GM12873 (cell line): ENCODE results near the gene VPS8.

Source experiments
- CTCF ChIP-seq: IDR thresholded peaks from 2 replicates; pipeline ENCODE4 v1.5.1; 2012; ENCODE audit warnings: low read depth, mild to moderate bottlenecking, moderate library complexity, low read length, control low read depth; ENCODE audit not compliant: insufficient read depth; ENCODE audit errors: missing control alignments

The VPS8 gene

GRCh38 chr3:184807549-184807948 is 4.4 kb upstream of the VPS8 start:
- TF ChIP-seq CTCF = no peak

GRCh38 chr3:184808021-184808420 is 3.9 kb upstream of the VPS8 start:
- TF ChIP-seq CTCF = peak; percentile 32

- TF ChIP-seq CTCF = no peak
These were observed 1.8 kb upstream of the VPS8 start for GRCh38 chr3:184810146-184810545.

- TF ChIP-seq CTCF = no peak
These were observed 932 bp upstream of the VPS8 start for GRCh38 chr3:184811034-184811433.

- no peak for TF ChIP-seq CTCF
These were observed 335 bp upstream of the VPS8 start for GRCh38 chr3:184811663-184811998.

- no peak for TF ChIP-seq CTCF
These were observed 686 bp downstream of the VPS8 start for GRCh38 chr3:184812662-184813042.

GRCh38 chr3:184813357-184813756 is 1.4 kb downstream of the VPS8 start:
- TF ChIP-seq CTCF = no peak

- no peak for TF ChIP-seq CTCF
These were observed 2.2 kb downstream of the VPS8 start for GRCh38 chr3:184814214-184814613.
